ENCODE measurements around the gene PDCD4. TPM values are rescaled to one million over a fixed set of nuclear protein-coding genes. Genes with fewer than 3 reads are reported as not detected.

Gene PDCD4
- total and polyA plus RNA-seq, 2 of the 13 experiments (the other 11 are each of a cell fraction or from before 2014, with no cell fraction given), result 22.8 to 56.2 TPM

DNA sequence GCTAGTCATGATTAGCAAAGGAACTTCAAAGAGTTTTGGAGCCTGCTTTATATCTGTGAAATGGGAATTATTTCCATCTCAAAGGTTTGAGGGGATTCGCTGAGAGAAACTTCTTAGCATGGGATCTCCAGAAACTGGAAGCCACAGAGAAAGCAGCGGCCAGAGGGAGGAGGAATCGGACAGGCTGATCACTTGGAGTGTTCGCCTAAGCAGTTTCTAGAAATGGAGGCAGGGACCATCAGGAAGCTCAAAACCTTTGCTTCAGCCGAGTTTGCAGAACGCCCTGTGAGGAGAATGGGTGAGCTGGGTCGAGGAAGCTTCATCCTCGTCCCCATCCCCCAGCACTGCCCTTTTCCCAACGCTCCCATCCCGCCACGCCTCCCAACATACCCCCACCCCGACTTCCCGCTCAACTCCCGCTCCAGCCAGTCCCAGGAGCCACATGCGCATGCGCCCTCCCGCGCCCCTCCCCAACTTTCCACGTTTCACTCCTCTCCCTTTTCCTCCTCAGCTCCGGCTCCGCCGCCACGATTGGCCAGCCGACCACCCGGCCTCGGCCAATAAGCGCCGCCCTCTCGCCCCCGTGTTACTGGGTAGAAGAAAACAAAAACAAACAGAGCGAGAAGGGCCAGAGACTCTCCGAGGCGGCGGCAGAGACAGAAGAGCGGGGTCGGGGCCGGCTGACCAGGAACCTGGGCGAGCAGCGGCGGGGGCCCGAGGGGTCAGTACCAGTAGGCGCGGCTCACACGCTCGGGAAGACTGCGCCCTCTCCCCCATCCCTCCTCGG is at the start of gene PDCD4 (continued):
- TF ChIP-seq ZNF329 (CRISPR knock-in tag; IDR thresholded peaks at IDR 0.05; ENCODE audit: low read depth) (no peak), ZNF788 (CRISPR knock-in tag; IDR thresholded peaks at IDR 0.05; ENCODE audit: borderline replicate concordance) (peak; percentile 40; the same call in 1 of the 2 replicates), ZNF484 (CRISPR knock-in tag; IDR thresholded peaks at IDR 0.05; ENCODE audit: borderline replicate concordance, low read depth) (no peak), ZNF547 (CRISPR knock-in tag; IDR thresholded peaks at IDR 0.05) (peak; percentile 37; the same call in 1 of the 2 replicates), BCL3 (CRISPR knock-in tag; IDR thresholded peaks at IDR 0.05) (0 out of 2 replicates have a peak, but pooled peaks have one; percentile 59), ATF4 (CRISPR knock-in tag; IDR thresholded peaks at IDR 0.05) (peak in 1 of 2 experiments; percentile 23; a peak in 1 of 4 replicates), ZNF781 (CRISPR knock-in tag; IDR thresholded peaks at IDR 0.05; ENCODE audit: borderline replicate concordance, not compliant biosample characterization) (peak; percentile 15), ZSCAN29 (CRISPR knock-in tag; conservative IDR thresholded peaks at IDR 0.05) (peak; percentile 25; the same call in 1 of the 2 replicates), TFDP1 (CRISPR knock-in tag; IDR thresholded peaks at IDR 0.05; ENCODE audit: borderline replicate concordance) (peak; percentile 82; the same call in 1 of the 2 replicates), ZNF501 (CRISPR knock-in tag; IDR thresholded peaks at IDR 0.05) (peak; percentile 52), HCFC1 (IDR thresholded peaks at IDR 0.05; ENCODE audit: low read depth, low read length) (no peak), CBX1 (IDR thresholded peaks at IDR 0.05; ENCODE audit: low read depth) (no peak), ZFAT (CRISPR knock-in tag; conservative IDR thresholded peaks at IDR 0.05) (no peak), ETS1 (CRISPR knock-in tag; IDR thresholded peaks at IDR 0.05) (0 out of 2 replicates have a peak, but pooled peaks have one; percentile 40), ZNF644 (CRISPR knock-in tag; IDR thresholded peaks at IDR 0.05; ENCODE audit: low read depth) (no peak), MAZ (IDR thresholded peaks at IDR 0.05; ENCODE audit: borderline replicate concordance, low read depth, low read length) (peak; percentile 76), MAZ (CRISPR knock-in tag; IDR thresholded peaks at IDR 0.05; ENCODE audit: low read depth) (no peak; the same call in none of the 2 replicates), ZNF841 (CRISPR knock-in tag; IDR thresholded peaks at IDR 0.05; ENCODE audit: borderline replicate concordance) (no peak), RXRA (CRISPR knock-in tag; IDR thresholded peaks at IDR 0.05) (no peak), RBAK (CRISPR knock-in tag; IDR thresholded peaks at IDR 0.05) (no peak), KLF16 (CRISPR knock-in tag; IDR thresholded peaks at IDR 0.05) (peak in 1 of 2 experiments; percentile 13; a peak in 1 of 4 replicates), DMAP1 (CRISPR knock-in tag; IDR thresholded peaks at IDR 0.05) (no peak; the same call in 1 of the 2 replicates), HNRNPL (IDR thresholded peaks at IDR 0.05; ENCODE audit: low read depth, low read length) (0 out of 2 replicates have a peak, but pooled peaks have one; percentile 26)
- TF ChIP-seq, protein P1, sequence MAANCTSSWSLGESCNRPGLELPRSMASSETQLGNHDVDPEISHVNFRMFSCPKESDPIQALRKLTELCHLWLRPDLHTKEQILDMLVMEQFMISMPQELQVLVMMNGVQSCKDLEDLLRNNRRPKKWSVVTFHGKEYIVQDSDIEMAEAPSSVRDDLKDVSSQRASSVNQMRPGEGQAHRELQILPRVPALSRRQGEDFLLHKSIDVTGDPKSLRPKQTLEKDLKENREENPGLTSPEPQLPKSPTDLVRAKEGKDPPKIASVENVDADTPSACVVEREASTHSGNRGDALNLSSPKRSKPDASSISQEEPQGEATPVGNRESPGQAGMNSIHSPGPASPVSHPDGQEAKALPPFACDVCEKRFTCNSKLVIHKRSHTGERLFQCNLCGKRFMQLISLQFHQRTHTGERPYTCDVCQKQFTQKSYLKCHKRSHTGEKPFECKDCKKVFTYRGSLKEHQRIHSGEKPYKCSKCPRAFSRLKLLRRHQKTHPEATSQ (CRISPR knock-in tag; IDR thresholded peaks at IDR 0.05; ENCODE audit: borderline replicate concordance), result no peak
